GM18508 (cell line): ENCODE data around the gene HDLBP.
"Not testable (repeated sequence)": the region's sequence is repeated elsewhere in the genome, so short reads cannot be mapped to it uniquely, and the experiment has no call there.

Experiments
- ATAC-seq: cut with Tn5 transposase; IDR thresholded peaks from one replicate; pipeline ENCODE4 v1.9.1; 2021; ENCODE audit warnings: moderate number of reproducible peaks; ENCODE audit not compliant: insufficient read depth, unreplicated experiment

The HDLBP gene

DNA sequence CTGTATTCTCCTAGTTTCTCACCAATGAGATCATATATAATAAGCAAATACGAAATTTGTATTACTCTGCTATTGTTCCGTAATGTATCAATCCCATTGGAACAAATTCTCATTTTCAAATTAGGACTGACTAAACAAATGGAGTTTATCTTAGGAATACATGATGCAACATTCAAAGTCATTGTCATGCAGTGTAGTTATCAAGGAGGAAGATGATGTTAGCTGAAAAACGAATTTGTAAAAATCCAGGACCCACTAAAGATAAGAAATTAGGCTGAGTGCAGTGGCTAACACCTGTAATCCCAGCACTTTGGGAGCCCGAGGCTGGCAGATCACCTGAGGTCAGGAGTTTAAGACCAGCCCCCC, 15.1 kb upstream of the HDLBP start:
- no peak for ATAC-seq

DNA sequence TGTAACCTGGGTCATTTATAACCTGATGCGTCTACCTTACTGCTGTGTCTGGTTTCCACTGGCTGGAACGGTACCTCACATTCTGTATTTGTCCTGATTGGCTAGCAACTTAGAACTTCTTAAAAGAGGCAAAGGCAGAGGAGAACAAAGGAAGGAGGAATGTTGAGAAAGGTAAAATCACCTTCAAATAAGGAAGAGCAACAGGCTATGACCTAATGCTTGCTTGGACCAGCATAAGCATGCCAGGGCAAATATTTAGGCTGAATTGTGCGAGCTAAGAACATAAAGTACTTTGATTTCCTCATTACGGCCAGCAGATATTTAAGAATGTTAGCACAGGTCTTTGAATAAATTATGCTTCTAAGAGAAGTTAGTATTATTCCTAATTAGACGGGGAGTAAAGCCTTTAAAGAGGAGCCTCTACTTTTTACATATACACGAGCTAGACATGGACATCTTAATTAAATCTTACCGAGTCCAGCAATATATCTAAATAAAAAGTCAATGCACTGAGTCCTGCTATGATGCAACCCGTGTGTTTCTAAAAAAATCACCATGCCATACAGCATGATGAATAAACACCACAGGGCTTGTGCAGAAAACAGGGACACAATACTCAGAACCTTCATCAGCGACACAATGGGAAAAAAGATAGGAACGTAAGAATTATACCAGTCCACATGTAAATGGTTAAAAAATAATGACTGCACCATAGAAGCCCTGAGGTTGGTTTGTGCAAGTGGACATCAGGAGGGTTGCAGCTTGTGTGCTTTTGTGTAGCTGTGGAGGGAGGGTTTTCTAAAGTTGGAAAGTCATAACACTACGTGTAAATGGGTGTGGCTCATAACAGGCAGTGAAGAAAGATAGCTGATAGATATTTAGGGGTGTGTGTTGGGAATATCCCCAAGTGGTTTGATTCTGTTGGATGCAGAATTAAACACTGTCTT, 14.5 kb upstream of the HDLBP start:
- no peak for ATAC-seq

DNA sequence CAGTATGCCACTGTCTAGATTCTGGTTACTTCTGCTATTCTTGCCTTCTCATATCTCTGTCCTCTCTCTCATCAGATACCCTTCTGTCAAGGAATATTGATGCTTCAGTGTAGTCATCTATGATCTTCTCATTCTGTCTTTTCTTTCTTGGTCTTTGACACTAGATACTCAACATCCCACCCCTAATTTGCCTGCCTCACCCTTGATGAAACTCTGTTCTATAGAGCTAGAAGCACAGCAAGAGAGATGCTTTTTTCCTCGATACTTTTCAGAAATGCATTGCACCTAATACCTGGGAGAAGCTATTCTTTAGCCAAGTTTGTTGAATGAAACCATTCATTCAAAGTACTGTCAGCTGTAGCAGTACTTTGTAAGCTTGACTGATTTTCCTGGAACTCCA, 9.8 kb upstream of the HDLBP start:
- ATAC-seq: no peak

DNA sequence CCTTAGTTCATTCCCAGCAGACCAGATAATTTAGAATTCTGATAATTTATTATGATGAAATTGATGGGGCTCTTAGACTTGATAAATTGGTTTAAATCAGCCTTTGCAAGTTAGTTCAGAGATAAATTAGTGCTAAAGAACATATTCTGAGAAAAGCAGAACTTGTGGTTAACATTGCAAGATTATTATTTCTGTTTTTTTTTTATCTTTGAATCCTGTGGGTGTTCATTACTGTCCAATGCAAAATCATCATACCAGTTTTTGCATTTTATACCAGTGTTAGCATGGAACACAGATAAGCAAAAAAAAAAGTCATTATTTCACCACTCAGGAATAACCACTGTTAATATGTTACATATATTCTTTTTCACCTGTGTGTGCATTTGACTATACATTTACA, 9.3 kb upstream of the HDLBP start:
- ATAC-seq: no peak

DNA sequence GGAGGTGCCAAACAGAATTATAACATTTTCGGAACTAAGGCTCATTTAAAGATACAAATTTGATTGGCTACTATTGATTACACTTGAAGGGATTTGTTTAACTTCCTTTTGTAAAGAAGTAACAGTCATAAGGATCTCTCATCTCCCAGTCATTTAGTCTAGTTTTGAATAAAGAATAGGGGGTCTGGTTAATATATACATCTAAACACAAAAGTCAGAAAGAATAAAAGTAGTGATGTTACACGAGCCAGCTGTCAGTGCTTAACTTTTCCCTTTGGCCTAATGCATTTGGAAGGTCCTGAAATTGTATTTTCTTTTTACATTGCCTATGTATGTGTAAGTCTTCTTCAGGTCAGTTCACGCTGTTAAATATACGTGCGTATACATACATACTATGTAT, 8.3 kb upstream of the HDLBP start:
- ATAC-seq: no peak

DNA sequence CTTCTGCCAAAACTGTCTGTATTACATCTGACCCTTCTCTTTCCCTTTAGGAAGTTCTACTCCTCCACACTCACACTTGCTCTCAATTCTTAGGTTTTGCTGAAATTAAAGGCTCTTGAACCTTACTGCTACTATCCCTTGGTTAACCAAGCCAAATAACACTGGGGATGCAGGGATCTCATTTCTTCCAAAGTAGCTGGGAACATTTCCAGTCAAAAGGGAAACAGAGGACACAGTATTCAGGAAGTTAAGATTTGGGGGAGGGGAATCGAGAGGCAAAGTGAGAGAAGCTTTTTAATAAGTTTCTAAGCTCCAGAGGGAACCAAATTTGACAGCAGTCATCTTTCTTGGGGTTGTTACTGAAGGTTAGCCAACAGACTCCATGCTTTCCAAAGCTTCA, 6.4 kb upstream of the HDLBP start:
- ATAC-seq: no peak

DNA sequence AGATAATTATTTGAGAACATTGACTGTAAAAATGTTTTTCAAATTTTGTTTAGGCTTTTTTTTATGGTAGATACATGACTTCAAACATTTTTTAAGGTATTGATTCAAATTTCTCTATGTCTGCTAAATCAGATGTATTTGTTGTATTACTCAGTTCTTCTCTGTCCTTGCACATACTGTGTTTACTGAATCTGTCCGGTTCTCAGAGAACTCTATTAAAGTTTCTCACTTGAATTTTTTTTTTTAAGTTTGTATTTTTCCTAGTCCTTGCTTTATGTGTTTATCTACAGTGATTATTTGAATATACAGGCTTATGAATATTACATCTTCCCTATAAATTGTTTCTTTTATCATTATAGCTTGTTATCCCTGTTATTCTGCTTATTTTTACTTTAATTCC, 5.6 kb upstream of the HDLBP start:
- no peak for ATAC-seq

DNA sequence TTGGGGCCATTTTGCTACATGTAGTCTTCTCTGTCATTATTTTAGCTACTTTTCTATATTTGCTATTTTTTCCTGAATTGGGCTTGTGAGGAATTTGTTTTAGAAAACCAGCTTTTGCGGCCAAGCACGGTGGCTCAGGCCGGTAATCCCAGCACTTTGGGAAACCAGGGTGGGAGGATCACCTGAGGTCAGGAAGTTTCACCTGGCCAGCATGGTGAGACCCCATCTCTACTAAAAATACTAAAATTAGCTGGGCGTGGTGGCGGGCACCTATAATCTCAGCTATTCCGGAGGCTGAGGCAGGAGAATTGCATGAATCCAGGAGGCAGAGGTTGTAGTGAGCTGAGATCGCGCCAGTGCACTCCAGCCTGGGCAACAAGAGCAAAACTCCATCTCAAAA, 4.9 kb upstream of the HDLBP start:
- no peak for ATAC-seq

DNA sequence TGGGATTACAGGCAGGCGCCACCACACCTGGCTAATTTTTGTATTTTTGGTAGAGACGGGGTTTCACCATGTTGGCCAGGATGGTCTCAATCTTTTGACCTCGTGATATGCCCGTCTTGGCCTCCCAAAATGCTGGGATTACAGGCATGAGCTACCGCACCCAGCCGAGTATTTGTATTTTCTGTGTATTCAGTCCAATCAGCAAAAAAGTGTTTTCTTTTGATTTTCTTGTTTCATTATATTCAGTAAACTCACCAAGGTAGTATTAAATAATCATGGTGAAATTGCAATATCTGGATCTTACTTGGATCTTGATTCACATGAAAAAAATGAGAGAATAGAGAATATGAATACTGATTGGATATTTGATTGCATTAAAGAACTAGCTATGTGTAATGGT, 3.4 kb upstream of the HDLBP start:
- ATAC-seq: not testable (repeated sequence)

DNA sequence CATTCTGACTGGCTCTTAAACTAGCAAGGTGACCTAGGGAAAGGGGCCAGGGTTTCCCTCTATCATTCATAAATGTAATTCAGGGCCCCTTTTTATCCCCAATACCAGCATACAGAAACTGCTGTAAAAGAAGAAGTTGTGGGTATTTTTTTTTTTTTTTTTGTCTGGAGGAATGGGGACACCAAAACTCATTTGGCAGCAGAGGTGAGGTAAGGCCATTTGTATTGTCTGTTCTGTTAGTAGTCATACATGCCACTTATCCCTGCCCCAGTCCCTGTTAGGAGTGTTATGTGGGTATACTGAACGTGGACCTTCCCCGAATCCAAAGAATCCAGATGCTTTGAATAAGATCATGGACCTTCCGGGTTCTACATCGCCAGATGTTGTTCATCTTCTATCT, 1.9 kb upstream of the HDLBP start:
- ATAC-seq: no peak

DNA sequence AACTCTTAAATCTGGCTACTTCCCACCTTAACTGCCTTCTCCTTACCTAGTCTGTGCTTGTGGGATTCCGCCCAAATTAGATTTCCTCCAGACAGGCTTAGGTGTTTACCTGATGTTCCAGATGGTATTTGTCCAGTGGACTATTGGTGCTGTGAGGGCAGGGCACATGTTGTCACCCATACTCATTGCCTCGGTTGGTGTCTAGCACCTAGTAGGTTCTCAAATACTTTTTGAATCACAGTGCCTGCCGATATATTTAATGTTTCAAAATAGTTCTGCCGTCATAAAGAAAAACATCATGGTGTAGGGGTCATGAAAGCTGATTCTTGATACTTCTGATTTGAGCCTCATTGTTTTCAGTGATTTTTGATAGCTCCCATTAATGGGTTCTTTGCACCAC, 1.4 kb upstream of the HDLBP start:
- no peak for ATAC-seq

DNA sequence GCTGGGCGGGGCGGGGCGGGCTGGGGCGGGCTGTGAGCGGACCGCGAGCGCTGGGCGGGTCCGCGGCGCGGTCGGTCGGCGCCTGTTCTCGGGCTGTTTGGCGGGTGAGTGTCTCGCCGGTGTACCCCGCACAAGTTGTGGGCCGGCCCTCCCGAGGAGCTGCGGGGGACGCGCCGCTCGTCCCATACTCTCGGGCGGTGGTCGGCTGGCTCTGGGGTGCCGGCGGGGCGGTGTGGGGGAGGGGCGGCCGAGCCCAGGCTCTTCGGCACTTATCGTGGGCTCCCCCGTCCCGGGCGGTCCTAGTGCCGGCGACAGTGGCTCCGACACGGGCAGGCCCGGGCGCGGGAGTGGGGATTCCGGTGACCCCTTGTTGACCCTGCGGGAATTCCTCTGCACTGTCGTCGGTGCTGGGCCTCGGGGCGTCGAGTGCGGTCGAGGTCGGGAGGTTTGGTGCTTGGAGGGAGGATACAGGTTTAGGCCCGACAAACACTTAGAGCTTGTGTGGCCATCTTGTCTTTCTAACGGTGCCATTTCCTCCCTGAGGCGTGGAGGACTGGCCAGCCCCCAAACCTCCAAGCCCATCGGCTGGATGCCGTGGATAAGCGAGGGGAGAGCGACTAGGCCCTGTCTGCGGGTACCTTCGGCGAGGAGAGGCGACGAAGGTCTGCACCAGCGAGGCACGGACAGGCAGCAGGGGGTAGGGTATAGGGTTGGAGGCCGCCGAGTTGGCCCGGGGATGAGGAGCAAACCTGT, 583 bp upstream of the HDLBP start, which contains the start of gene SEPTIN2:
Gene SEPTIN2, plus strand, starts transcription at position 47 of the 753 bp plus-strand sequence. CDS start 8,308 bp downstream, outside the sequence.
- ATAC-seq: no peak

DNA sequence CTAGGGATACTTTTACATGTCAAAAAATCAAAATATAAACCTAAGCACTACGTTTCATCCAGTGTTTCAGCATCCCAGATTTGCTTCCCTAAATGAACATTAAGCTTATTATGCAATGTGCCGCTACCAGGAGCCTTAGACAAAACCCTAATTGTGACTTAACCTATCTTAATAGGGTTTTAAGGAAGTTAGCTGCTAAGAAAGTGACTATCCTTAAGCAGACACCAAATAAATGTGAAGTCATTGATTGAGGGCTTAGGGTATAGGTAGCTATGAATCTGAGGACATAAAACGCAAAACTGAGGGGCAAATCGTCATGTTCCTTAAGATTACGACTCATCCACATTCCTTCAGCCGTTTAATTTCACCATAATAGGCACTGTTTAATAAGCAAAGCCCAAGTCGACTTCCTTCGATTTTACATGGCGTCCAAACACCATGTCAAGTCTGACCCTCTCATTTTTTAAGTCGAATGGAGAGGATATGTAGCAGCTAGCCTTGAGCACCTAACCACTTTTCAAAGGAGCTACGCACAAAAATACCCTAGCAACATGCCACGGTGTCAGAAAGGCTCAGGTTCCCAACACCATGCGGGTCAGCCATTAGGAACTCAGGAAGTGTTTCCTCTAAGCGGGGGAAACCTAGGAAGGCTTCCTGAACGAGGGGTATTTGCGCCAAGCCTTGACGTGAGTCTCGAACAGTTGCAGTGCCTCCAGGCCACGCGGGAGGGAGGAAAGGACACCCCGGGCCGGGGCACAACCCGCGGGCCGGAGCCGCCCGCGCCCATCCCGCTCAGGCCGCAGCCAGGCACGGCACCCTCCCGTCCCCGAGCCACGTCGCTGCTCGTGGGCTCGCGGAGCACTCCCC, 1.0 kb downstream of the HDLBP start:
- ATAC-seq: no peak

DNA sequence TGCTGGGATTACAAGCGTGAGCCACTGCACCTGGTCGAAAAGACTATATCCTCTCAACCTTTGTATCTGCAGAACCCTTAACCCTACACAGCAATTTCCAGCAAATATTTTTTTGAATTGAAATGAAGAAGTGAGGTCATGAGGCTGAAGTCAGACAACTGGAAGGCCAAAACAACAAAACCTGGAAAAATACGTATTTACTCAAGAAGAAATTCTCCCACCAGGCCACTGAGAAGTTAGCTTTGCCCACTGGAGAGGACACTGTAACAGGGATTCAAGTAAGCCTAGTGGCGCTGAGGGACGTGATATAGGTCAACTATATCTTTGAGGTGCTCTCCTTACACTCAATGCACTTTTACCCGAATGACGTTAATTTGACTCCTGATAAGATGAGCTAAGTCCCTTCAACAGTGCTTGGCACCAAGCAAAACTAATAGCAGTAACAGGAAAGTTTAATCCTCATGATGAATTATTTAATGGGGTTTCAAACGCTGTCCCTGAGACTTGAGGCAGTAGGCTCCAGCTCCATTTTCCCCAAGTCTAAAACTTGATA, 1.9 kb downstream of the HDLBP start:
- ATAC-seq: no peak

DNA sequence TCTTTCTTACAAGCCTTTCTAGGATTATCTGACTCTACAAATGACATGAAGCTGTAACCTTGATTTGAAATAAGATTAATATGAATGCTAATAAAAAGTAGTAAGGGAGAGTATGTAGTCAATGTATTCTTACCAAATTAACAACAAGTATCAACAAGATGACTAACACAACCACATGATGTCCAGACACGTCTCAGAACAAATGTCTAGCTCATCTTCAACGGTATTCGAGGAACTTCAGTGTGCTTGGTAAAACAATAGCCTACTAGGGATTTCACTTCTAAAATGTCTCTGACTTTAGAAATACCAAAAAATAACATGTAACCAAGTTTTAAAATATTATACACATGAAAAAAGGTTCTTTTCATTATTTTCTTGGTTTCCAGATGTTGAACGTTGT, 3.4 kb downstream of the HDLBP start:
- no peak for ATAC-seq

DNA sequence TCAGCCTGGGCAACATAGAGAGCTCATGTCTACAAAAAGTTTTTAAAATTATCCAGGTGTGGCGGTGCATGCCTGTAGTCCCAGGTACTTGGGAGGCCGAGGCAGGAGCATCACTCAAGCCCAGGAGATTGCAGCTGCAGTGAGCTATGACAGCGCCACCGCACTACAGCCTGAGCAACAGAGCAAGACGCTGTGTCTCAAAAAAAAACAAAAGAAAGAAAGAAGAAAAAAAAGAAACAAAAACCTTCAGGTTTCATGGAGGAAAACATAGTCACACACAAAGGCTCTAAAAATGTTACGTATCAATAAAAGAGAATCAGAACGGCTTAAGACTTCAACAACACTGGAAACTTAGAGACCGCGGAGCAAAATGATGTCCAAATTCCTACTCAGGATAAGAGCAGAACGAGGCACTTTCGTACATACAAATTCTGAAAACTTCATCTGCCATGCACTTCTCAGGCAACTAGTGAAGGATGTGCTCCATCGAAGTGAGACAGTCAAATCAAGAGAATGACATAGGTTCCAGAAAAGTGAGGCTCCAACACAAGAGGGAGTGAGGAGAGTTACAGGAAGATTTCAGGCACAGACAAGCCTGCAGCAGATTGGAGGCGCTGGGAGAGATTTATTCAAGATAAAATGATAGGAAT, 4.4 kb downstream of the HDLBP start:
- no peak for ATAC-seq

DNA sequence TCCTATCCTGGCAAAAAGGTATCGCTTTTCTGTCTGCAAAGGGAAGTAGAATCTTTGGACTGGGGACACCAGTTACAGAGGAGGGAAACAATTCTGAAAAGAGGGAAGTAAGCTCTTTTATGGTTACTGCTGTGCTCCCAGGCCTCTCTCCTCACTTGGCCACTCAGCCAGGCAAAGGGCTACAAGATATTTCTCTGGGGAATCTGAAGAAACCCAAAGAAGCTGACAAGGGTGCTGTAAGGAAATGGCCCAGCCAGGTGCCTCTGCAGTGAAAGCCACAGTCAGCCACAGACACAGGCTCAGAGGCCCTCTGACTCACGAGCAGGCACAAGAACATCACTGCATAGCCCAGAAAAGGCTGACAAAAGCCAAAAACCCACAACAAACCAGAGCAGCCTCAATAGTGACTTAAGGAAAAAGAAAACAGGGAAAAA, 5.8 kb downstream of the HDLBP start:
- ATAC-seq: no peak

DNA sequence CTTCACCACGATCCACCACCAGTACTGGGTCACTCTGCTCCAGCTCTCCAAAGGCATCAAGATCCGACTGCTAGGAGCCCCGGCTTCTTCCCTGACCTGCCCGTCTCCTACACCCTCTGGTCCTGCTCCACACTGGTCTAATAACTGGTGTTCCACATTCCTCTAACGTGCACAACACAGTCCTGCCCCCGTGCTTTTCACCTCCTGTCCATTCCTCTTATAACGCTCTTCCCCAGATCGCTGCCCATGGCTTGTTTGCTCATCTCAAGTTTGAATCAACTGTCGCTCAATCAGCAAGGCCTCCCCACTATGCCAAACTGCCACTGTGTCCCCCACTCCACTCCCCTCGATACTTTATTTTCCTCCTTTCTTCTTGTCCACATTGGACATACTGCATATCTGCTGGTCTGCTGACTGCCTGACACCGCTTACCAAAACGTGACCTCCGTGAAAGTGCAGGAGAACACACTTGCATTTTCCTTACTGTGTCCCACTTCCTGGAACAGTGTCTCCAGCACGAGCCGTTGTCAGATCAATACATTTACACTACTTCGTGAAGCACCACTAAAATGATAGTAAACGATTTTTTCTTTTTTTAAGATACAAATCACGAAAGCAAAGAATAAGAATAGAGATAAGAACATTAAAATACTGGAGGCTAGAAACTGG, 6.5 kb downstream of the HDLBP start:
- ATAC-seq: no peak

DNA sequence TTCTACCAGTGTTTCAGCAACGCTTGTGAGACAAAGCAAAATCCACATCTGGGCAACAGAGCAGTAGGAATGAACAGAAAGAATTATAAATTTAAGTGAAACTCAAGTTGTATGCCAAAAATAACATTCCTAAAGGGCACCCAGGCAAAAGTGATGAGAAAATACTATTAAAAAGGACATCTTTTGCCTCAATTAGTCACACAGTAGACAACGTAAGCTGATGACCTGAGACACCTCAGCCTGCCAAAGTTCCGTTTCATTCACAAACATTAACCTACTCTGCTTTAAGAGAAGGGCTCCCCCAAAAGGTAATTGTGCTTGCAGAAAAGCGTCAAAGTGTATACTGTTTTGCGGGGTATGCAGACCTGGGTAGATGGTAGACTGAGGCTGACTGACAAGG, 7.2 kb downstream of the HDLBP start:
- no peak for ATAC-seq
